GM19351 (cell line): ENCODE data around the gene EFCAB11.
A peak's percentile ranks its signal among the peaks of the same experiment; 100 is the strongest.

Experiments used
- ATAC-seq: cut with Tn5 transposase; IDR thresholded peaks from one replicate; pipeline ENCODE4 v1.9.1; 2021; ENCODE audit warnings: mild to moderate bottlenecking, moderate library complexity; ENCODE audit not compliant: unreplicated experiment

The EFCAB11 gene

GRCh38 chr14:89954070-89955021 is at the start of gene EFCAB11:
Gene EFCAB11 (minus strand): TSS chr14:89954730. CDS start chr14:89954660, 70 bp downstream.
- peak; percentile 74 for ATAC-seq

- ATAC-seq: no peak
Observed at GRCh38 chr14:90003526-90004307, 49.2 kb upstream of the EFCAB11 start.

- no peak for ATAC-seq
Observed at GRCh38 chr14:90000935-90001334, 46.4 kb upstream of the EFCAB11 start.

GRCh38 chr14:89996963-89997362 is 42.4 kb upstream of the EFCAB11 start:
- ATAC-seq: no peak

- ATAC-seq: no peak
Observed at GRCh38 chr14:89992273-89992672, 37.7 kb upstream of the EFCAB11 start.

- no peak for ATAC-seq
Observed at GRCh38 chr14:89990623-89991275, 36.2 kb upstream of the EFCAB11 start.

GRCh38 chr14:89990218-89990617 is 35.7 kb upstream of the EFCAB11 start:
- no peak for ATAC-seq

DNA sequence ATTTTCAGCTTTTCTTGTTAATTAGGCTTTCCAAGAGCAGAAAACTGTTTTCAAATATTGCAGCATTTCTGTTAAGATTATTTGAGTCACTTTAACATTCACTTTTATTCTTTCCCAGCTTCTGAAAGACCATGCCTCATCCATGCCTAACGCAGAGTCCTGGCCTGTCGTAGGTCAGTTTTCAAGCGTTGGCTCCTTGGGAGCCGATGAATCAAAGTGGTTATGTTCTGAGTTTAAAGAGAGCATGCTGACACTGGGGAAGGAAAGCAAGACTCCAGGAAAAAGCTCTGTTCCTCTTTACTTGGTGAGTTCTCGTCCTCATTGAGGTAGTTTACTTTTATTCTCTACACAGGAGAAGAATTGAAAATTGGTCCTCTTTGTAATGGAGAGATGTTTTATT is 34.3 kb upstream of the EFCAB11 start:
- ATAC-seq: no peak

DNA sequence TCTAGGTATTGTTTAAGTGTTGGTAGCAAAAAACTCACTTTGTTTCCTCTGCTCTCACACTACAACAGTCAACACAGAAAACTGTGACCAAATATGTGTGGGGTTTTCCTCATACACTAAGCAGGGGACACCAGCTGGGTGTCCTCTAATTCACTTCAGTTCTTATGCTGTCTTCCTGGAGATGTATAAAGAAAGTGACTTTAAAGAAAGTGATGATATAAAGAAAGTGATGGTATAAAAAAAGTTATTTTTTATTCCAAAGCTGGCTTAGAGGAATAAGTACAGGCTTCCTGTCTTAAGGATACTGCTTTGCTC is 32.6 kb upstream of the EFCAB11 start:
- ATAC-seq: no peak

DNA sequence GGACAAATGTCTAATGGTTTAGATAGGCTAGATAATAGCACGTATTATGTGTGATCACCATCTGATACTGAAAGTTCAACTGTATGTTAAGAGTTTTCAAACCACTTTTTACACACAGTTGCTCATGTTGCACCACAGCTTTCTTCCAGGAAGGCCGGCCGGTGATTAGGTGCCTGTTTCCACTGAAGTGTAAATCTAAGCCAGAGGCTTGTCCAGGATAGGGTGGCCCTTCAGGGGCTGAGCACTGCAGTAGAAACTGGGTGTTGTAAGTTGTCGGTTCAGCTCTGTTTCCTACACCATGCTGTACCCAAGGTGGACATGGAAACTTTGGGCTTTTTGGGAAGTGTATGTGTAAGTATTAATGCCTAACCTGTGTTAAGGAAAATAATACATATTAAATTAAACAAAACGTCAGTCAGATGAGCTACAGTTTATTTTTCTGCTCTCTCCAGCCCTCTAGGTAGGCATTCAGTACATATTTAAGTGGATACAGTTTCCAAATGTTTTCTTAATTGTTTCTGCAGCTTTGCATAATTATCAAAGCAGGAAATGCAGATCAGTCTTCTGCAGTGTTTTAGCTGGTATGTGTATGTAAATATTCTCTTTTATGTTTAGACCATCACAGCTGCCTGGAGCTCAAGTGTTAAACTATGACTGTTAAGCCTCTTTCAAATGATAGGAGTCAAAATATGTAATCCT is 32.1 kb upstream of the EFCAB11 start:
- ATAC-seq: no peak

- no peak for ATAC-seq
Observed at GRCh38 chr14:89983375-89983774, 28.8 kb upstream of the EFCAB11 start.

DNA sequence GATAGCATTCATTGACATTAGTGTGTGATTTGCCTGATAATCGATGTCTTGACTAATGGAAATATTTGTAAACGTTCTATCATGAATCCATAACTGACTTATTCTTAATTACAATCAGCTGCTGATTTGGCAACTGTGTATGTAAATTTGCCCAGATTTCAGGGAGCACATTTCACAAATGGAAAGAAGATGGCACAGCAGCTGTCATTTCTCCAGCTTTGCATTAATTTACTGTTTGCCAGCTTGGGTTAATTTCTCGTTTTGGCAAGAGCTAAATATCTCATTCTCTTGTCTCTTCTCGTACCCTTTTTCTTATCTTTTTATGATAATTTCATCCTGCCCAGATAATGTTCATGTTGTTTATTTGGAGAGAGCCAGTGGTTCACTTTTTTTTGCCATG is 24.1 kb upstream of the EFCAB11 start:
- ATAC-seq: no peak

DNA sequence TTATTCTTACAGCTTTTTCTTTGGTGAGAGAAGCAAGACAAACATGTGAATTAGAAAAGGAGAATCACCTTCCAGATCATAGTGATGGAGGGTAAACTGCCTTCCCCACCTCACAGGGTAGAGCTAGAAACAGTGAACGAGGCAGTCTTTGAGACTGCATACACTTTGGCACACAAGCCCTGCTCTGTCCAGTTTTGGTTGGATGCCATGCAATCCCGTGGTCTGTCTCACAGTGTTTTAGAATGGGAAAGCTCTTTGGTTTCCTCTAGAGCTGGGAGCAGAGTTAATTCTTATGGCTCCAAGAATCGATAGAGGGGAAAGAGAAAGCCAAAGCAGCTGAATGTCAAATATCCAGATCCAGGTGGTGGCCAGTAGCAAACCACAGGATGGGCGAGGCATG is 23.1 kb upstream of the EFCAB11 start:
- ATAC-seq: no peak

DNA sequence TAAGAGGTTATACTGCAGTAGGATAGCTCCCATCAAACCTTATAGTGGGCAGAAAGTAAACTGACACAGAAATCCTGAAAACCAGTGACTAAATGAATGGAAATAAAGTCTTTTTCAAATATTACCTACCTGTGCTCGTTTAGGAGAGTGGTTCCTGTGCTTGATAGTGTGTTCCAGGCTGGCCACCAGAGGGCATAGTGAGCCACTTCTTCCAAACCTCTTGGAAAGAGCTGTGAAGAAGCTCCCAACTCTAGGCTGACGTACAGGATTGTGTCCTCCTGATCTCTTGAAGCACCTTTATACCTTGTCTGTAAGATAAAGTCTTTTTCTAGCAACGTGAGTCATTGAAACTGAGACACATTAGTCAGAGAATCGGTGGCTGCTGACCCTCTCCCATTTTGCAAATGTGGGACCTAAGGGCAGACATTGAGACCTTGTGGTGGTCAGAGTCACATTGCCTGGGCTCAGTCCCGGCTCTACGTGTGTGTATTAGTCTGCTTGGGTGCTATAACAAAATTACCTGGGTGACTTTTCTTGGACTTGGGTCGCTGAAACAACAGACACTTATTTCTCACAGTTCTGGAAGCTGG is 18.8 kb upstream of the EFCAB11 start:
- ATAC-seq: peak; percentile 73

- ATAC-seq: no peak
Observed at GRCh38 chr14:89965839-89966238, 11.3 kb upstream of the EFCAB11 start.

- no peak for ATAC-seq
Observed at GRCh38 chr14:89963288-89963978, 8.9 kb upstream of the EFCAB11 start.

GRCh38 chr14:89960914-89961313 is 6.4 kb upstream of the EFCAB11 start:
- no peak for ATAC-seq

DNA sequence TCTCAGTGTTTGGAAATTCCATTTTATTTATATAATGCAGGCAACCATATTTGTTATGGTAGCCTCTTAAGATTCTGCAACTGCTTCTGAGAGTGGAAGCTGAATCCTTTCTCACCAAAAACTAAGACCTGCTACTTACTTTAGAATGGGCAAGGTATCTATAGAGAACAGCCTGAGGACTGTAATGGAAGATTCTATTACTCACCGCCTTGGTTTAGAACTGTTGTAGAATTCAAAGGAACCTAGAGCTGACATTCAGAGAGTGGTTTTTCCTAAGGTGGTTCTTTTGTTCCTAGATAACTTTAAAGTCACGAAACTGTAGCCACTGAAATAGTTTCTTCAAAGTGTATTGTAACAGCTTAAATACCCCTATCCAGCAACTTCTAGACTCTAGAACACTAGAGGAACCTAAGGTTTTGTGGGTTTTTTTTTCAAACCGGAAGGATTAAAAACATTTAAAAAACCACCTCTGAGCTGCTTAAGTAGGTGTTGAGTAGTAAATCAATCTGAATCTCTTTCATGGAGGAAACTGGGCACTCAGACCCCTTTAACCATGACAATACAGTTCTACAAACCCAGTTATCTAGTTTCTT is 5.4 kb upstream of the EFCAB11 start:
- no peak for ATAC-seq

GRCh38 chr14:89958966-89959365 is 4.4 kb upstream of the EFCAB11 start:
- ATAC-seq: no peak

- ATAC-seq: no peak
Observed at GRCh38 chr14:89957791-89958190, 3.3 kb upstream of the EFCAB11 start.
